H4 (cell line): ENCODE measurements around the gene GBP6. TPM values are rescaled to one million over a fixed set of nuclear protein-coding genes. Genes with fewer than 3 reads are reported as not detected.
"Not testable (repeated sequence)": the region's sequence is repeated elsewhere in the genome, so short reads cannot be mapped to it uniquely, and the experiment has no call there.

ENCODE experiments used
- DNase-seq: peaks from one replicate; pipeline ENCODE4 v3.0.0-alpha.2; 2015; ENCODE audit warnings: low spot score
- total RNA-seq: library from RNA; depleted of rRNA; stranded (reverse); fragments of >200 nt; shearing (Covaris generic); gene quantifications from 2 replicates; pipeline ENCODE4 v1.2.3, GENCODE V29; 2014; rRNA removed

Gene GBP6, protein sequence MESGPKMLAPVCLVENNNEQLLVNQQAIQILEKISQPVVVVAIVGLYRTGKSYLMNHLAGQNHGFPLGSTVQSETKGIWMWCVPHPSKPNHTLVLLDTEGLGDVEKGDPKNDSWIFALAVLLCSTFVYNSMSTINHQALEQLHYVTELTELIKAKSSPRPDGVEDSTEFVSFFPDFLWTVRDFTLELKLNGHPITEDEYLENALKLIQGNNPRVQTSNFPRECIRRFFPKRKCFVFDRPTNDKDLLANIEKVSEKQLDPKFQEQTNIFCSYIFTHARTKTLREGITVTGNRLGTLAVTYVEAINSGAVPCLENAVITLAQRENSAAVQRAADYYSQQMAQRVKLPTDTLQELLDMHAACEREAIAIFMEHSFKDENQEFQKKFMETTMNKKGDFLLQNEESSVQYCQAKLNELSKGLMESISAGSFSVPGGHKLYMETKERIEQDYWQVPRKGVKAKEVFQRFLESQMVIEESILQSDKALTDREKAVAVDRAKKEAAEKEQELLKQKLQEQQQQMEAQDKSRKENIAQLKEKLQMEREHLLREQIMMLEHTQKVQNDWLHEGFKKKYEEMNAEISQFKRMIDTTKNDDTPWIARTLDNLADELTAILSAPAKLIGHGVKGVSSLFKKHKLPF
- 0.10 TPM in 1 of 2 replicates, not detected in the other for total RNA-seq

- no peak for DNase-seq
Observed at GRCh38 chr1:89363638-89364536, at the start of gene GBP6. Gene GBP6, plus strand, starts transcription at chr1:89364059. Its CDS starts 4,493 bp downstream, at chr1:89368552.

DNA sequence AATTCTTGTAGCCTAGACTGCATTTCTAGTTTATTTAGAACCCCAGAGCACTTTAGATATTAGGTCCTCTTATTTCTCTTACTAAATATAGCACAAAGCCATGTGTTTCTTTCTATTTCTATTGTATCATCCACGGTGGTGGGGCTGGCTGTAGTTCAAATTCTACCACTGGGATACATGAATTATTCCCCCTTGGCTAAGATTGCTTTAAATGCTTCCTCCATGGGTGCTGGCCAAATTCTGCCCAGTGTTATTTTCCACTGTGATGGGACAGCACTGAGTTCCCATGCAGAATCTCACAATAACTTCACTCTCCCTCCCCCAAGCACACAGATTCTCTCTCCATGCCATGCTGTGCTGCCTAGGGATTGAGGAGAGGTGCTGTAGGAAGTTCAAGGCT, 41.5 kb upstream of the GBP6 start:
- no peak for DNase-seq

GRCh38 chr1:89331890-89332289, 32.0 kb upstream of the GBP6 start:
- DNase-seq: no peak

DNA sequence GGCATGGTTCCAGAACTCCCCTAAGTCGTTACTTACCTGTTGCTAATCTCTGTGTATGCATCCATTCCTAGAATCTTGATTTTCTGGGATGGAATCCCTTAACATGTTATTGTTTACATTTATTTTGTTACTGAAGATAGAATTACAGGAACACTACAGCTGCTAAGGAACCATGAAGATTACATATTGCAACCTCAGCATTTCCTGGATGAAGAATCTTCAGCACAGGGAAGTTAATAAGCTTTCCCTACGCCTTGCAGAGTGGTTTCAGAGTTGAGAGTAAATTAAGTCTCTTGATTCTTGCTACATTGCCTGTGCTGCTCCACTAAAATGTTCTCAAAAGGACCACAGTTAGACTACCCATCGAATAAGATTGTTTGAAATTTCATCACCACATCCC, 31.4 kb upstream of the GBP6 start:
- no peak for DNase-seq

DNA sequence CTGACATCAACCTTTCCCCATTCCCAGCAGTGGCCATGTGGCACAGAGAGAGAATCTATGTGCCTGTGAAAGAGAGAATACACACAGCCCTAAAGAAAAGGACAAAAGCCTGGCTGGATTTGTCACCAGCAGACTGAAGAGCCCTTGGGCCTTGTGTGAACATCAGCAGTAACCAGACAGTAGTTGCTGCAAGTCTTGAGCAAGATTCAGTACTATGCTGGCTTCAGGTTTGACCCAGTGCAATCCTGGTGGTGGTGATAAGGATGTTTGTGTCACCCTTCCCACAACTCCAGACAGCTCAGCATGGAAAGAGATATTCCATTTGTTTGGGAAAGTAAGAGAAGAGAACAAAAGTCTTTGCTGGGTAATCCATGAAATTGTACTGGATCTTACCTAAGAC, 28.4 kb upstream of the GBP6 start:
- no peak for DNase-seq

DNA sequence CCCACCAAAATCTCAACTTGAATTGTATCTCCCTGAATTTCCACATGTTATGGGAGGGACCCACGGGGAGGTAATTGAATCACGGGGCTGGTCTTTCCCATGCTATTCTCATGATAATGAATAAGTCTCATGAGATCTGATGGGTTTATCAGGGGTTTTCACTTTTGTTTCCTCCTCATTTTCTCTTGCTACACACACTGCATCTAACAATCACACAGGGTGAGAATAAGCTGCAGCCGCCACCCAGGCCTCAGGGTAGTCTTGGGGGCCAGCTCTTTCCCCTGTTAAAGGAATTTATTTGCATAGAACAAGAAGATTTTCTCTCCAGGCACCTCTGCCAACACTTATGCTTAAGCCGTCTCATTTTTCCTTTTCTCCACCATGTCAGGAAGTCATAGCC, 26.0 kb upstream of the GBP6 start:
- DNase-seq: no peak

DNA sequence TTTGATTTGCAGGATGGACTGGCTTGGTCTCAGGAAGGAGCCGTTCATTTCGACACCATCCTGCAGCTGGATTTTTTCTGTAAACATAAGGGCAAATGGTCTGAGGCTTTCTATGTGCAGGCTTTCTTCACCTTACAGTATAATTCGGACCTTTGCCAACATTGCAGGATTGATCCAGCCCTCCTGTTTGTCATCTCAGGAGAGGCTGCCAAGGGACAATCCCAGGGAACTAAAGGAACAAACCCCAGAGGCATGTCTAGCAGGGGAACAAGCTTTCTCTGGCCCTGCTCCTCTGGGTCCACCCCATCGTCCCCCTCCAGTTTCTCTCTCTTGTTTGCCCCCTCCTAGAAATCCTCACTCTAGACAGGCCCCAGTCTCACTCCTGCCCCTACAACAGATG, 24.8 kb upstream of the GBP6 start:
- no peak for DNase-seq

DNA sequence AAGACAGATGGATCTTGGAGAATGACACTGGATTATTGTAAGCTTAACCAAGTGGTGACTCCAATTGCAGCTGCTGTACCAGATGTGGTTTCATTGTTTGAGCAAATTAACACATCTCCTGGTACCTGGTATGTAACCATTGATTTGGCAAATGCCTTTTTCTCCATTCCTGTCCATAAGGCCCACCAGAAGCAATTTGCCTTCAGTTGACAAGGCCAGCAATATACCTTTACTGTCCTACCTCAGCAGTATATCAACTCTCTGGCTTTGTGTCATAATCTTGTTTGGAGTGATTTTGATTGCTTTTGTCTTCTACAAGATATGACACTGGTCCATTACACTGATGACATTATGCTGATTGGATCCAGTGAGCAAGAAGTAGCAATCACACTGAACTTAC, 18.4 kb upstream of the GBP6 start:
- DNase-seq: not testable (repeated sequence)

DNA sequence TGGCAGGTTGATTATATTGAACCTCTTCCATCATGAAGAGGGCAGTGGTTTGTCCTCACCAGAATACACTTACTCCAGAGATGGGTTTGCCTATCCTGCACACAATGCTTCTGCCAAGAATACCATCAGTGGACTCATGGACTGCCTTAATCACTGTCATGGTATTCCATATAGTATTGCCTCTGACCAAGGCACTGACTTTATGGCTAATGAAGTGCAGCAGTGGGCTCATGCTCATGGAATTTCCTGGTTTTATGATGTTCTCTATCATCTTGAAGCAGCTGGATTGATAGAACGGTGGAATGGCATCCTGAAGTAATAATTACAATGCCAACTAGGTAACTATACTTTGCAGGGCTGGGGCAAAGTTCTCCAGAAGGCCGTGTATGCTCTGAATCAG, 16.6 kb upstream of the GBP6 start:
- DNase-seq: no peak

- DNase-seq: no peak
Observed at GRCh38 chr1:89350298-89350697, 13.6 kb upstream of the GBP6 start.

- DNase-seq: no peak
Observed at GRCh38 chr1:89351597-89352311, 12.1 kb upstream of the GBP6 start.

- DNase-seq: no peak
Observed at GRCh38 chr1:89352421-89352820, 11.4 kb upstream of the GBP6 start.

DNA sequence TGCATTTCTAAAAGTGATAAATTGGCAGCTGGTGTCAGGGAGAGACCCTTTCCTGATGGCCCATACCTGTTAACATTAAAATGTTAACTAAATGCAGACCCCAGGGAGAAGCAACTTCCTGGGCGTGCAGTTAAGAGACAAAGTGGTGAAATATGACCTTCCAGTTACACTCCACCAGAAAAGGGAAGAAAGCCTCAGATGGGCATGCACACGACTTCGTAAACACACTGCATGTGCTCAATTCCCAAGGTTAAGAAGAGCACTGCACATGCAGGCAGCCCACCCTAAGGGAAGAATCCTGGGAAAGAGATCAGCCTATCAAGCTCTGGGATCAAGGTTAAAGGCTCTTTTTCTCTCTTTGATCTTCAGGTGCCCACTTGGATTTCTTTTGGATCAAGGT, 9.7 kb upstream of the GBP6 start:
- DNase-seq: no peak

- no peak for DNase-seq
Observed at GRCh38 chr1:89355056-89355455, 8.8 kb upstream of the GBP6 start.

- peak; percentile 3 for DNase-seq
Observed at GRCh38 chr1:89356658-89357400, 7.0 kb upstream of the GBP6 start.

DNA sequence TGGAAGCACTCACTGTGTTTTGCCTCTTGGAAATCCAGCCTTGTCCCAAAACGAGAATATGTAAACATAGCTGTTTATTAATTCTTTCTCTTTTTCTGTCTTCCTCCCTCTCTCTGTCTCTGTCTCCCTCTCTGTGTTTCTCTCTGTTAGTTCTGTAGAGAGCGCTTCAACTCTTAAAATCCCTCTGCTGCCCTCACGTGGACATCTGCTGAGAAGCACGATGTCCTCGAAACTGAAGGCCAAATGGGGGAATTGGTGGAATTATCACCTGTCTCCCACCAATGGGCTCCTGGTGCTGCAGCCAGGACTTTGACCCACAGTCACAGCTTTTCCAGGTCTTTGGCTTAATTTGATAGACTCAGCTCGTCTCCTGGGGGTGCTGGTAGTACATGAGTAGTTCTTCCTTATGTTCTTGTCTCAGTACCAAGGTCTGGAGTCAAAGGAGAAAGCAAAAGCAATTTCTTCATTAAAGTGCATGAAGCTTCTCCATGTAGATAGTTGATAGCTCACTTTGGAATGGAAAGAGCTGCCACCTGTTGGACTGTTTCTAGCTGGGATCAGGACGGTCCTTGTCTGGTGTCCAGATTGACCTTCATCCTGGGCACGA, 5.5 kb upstream of the GBP6 start:
- peak; percentile 43 for DNase-seq

DNA sequence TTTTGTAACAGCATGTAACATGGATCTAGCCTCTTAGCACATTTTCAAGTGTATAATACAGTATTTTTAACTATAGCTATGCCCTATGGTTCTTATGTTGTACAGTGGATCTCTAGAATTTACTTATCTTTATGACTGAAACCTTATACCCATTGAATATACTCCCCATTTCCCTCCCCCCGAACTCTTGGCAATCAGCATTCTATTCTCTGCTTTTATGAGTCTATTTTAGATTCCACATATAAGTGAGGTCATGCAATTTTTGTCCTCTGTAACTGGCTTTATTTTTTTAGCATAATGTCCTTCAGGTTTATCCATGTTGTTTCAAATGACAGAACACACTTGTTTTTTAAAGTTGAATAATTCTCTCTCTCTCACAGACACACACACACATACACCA, 3.1 kb upstream of the GBP6 start:
- no peak for DNase-seq

DNA sequence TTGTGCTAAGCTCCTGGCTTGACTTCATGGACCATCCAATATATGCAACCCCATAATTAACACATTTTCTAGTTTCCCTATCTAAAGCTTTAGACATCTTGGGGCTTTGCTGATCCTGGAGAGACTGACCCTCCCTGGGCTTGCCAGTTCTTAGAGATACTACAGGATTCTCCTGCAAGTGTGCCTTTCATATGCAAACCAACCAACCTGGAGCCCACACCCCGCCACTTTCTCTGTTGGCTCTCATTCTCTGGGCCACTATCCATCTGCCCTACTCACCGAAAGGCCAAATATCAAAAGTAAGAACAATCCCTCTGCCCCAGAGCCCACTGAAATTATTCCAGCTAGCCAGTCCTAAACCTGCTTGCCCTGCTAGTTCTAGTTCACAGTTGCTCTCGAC, 2.2 kb upstream of the GBP6 start:
- no peak for DNase-seq

GRCh38 chr1:89363196-89363595, 663 bp upstream of the GBP6 start:
- DNase-seq: peak; percentile 9

DNA sequence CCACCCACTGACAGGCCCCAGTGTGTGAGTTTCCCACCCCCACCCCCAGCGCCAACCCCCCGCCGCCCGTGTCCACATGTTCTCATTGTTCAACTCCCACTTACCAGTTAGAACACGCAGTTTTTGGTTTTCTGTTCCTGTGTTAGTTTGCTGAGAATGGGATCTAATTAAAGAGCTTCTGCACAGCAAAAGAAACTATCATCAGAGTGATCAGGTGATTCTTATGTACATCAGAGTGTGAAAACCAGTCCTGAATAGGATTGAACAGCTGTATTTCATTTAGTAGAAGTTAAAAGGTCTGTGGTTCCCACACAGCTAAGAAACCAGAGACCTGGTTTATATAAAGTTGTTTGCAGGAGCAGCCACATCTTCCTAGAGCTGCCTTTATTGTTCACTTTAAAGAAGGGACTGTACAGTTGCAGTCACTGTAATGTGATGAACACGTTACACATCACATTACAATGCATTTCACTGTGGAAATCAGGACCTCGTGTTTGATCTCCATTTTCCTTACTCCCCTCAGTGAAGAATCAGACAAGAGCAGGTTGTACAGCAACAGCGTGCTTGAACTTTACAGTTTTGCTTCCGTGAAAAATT, 1.2 kb downstream of the GBP6 start:
- no peak for DNase-seq
